Panc1 (cell line): ENCODE measurements around the gene TMUB2. TPM values are rescaled to one million over a fixed set of nuclear protein-coding genes. Genes with fewer than 3 reads are reported as not detected.

Experiments
- ATAC-seq: fragments of 200-7000 bp; cut with Tn5 transposase; 2 replicates; pipeline ENCODE4 v1.9.1; 2020; ENCODE audit warnings: mild to moderate bottlenecking, moderate library complexity
- BruUV-seq: library from RNA; stranded (reverse); fragments of 400-500 nt; replicated peaks from 2 replicates; lab custom pipeline; 2021; lab: Mats Ljungman, UMichigan
- CTCF ChIA-PET: fragments of 300-600 bp; sonication (Branson Sonifier 250); formaldehyde crosslinking; loops from one replicate; lab custom pipeline; 2022; ENCODE audit warnings: antibody characterized with exemption; lab: Charles Lee
- POLR2A ChIA-PET: fragments of 300-600 bp; sonication (Branson Sonifier 250); formaldehyde crosslinking; loops from one replicate; lab custom pipeline; 2022; ENCODE audit warnings: antibody characterized with exemption; lab: Charles Lee
- DNase-seq: peaks from one replicate; pipeline ENCODE4 v3.0.0-alpha.2; 2010; ENCODE audit warnings: low read depth, low spot score
- H3K27ac ChIP-seq: 2 replicates; pipeline ENCODE4 v1.5.1; 2011; ENCODE audit warnings: mild to moderate bottlenecking, low read length, inconsistent platforms
- H3K27me3 ChIP-seq: fragments of 200-500 bp; sonication (Bioruptor generic); 2 replicates; pipeline ENCODE4 v1.6.0; 2014; ENCODE audit warnings: low read length, inconsistent platforms; ENCODE audit not compliant: control insufficient read depth, insufficient read depth
- H3K36me3 ChIP-seq: fragments of 200-500 bp; sonication (Bioruptor generic); 2 replicates; pipeline ENCODE4 v1.5.1; 2014; ENCODE audit warnings: inconsistent platforms, mild to moderate bottlenecking, low read length, moderate library complexity; ENCODE audit not compliant: control insufficient read depth, insufficient read depth
- H3K4me1 ChIP-seq: 2 replicates; pipeline ENCODE4 v1.5.1; 2011; ENCODE audit warnings: inconsistent platforms, mild to moderate bottlenecking, low read length, moderate library complexity; ENCODE audit not compliant: control insufficient read depth, insufficient read depth
- H3K4me3 ChIP-seq, 2 experiments: 2 replicates each; pipeline ENCODE4 v1.5.1; 2011 to 2012; ENCODE audit warnings: low read depth in 2 of 2, low read length in 2 of 2, mild to moderate bottlenecking in 2 of 2, inconsistent platforms in 1 of 2, moderate library complexity in 1 of 2
- H3K9me3 ChIP-seq: fragments of 200-500 bp; sonication (Bioruptor generic); 2 replicates; pipeline ENCODE4 v1.5.1; 2014; ENCODE audit warnings: low read depth, mild to moderate bottlenecking, inconsistent platforms, low read length, moderate library complexity; ENCODE audit not compliant: control insufficient read depth, insufficient read depth
- CTCF ChIP-seq: fragments of 450-650 bp; IDR thresholded peaks from 2 replicates; pipeline ENCODE4 v1.5.1; 2017; ENCODE audit warnings: mild to moderate bottlenecking
- POLR2AphosphoS5 ChIP-seq: IDR thresholded peaks from 2 replicates; pipeline ENCODE4 v1.6.1; 2012; ENCODE audit warnings: mild to moderate bottlenecking, low read depth, low read length, moderate library complexity
- REST ChIP-seq, 2 experiments: IDR thresholded peaks; 2 replicates each; pipeline ENCODE4 v1.6.1; 2011 to 2012; ENCODE audit warnings: low read depth in 2 of 2, control low read depth in 1 of 2, low read length in 1 of 2, mild to moderate bottlenecking in 1 of 2, moderate library complexity in 1 of 2; ENCODE audit not compliant: insufficient read depth in 1 of 2
- SIN3A ChIP-seq: IDR thresholded peaks from 2 replicates; pipeline ENCODE4 v1.6.1; 2012; ENCODE audit warnings: low read depth, mild to moderate bottlenecking, low read length, moderate library complexity, borderline replicate concordance; ENCODE audit not compliant: insufficient read depth
- TCF7L2 ChIP-seq: IDR thresholded peaks from 2 replicates; pipeline ENCODE4 v1.6.1; 2011; ENCODE audit warnings: mild to moderate bottlenecking, low read depth, low read length, inconsistent platforms
- in situ Hi-C: cut with HindIII; loops from 2 replicates; pipeline ENCODE4 v1.10.0; 2016; ENCODE audit warnings: low sequenced_read_pairs, low pct_unique_long_range_greater_than_20kb
- intact Hi-C: fragments of 100-400 bp; cut with micrococcal nuclease; formaldehyde crosslinking; loops from one replicate; pipeline ENCODE4 v1.10.0; 2022; ENCODE audit not compliant: unreplicated experiment
- total RNA-seq: library from RNA; stranded (reverse); gene quantifications from one replicate; pipeline ENCODE4 v1.2.1, GENCODE V29; 2021; ENCODE audit not compliant: unreplicated experiment

TMUB2 gene
- total RNA-seq, 1 experiment from 2014 or later, result 30.7 TPM

GRCh38 chr17:44171931-44172455 lies 14.8 kb upstream of the TMUB2 start:
- Histone ChIP-seq H3K27ac (no peak overlapping the region), H3K36me3 (no peaks in the 10 kb centered on the region), H3K27me3 (no peaks in the 10 kb centered on the region), H3K4me1 (peaks cover 8% of the 10 kb centered on the region), H3K9me3 (no peaks in the 10 kb centered on the region), H3K4me3 (no peak overlapping the region)
- ATAC-seq (no peak), DNase-seq (no peak)
- in situ Hi-C loops, result no loop called here
- no peak for TF ChIP-seq REST (IDR thresholded peaks at IDR 0.05; ENCODE audit: insufficient read depth in 1 of 2, low read depth in 2 of 2, low read length in 1 of 2)
- TF ChIP-seq POLR2AphosphoS5, result no peak
- no peak for TF ChIP-seq CTCF
- TF ChIP-seq SIN3A, result no peak
- no peak for TF ChIP-seq TCF7L2
- POLR2A ChIA-PET, result no interaction called here
- CTCF ChIA-PET, result interaction anchor here (0.6 kb wide), 2 partner anchors 181 kb away, joined by 3 read pairs; no protein-coding TSS in a partner anchor
- no TSS peak for BruUV-seq
- intact Hi-C loops, result no loop called here

- TF ChIP-seq CTCF (no peak), POLR2AphosphoS5 (no peak), REST (IDR thresholded peaks at IDR 0.05; ENCODE audit: insufficient read depth in 1 of 2, low read depth in 2 of 2, low read length in 1 of 2) (no peak), TCF7L2 (no peak), SIN3A (no peak)
- intact Hi-C loops, result no loop called here
- ATAC-seq (no peak), DNase-seq (no peak)
- Histone ChIP-seq H3K9me3 (no peaks in the 10 kb centered on the region), H3K4me3 (no peak overlapping the region), H3K27ac (no peak overlapping the region), H3K4me1 (peaks cover 8% of the 10 kb centered on the region), H3K36me3 (no peaks in the 10 kb centered on the region), H3K27me3 (no peaks in the 10 kb centered on the region)
- in situ Hi-C loops, result no loop called here
- no TSS peak for BruUV-seq
- ChIA-PET POLR2A (interaction anchor here (0.7 kb wide), 2 partner anchors 85 to 122 kb away, joined by 4 to 7 read pairs; no protein-coding TSS in a partner anchor), CTCF (no interaction called here)
Observed at GRCh38 chr17:44174427-44174826, 12.3 kb upstream of the TMUB2 start.
